Subcutaneous abdominal adipose tissue (tissue), 5 donors: ENCODE results near the gene C9orf40.

Experiments used
- H3K27ac ChIP-seq: one replicate; pipeline ENCODE4 v1.7.0; 2013; ENCODE audit warnings: low read depth, mild to moderate bottlenecking, inconsistent platforms, low read length, moderate library complexity
- H3K27me3 ChIP-seq, 5 donors: one replicate each; pipeline ENCODE4 v1.7.0; 2013; ENCODE audit warnings: low read length in 5 of 5, inconsistent platforms in 1 of 5; ENCODE audit not compliant: control insufficient read depth in 5 of 5, insufficient read depth in 4 of 5
- H3K36me3 ChIP-seq, 5 donors: one replicate each; pipeline ENCODE4 v1.7.0; 2013; ENCODE audit warnings: low read length in 5 of 5; ENCODE audit not compliant: control insufficient read depth in 5 of 5, insufficient read depth in 5 of 5
- H3K4me1 ChIP-seq, 5 donors: one replicate each; pipeline ENCODE4 v1.7.0; 2013; ENCODE audit warnings: low read length in 5 of 5, mild to moderate bottlenecking in 3 of 5, moderate library complexity in 1 of 5; ENCODE audit not compliant: control insufficient read depth in 5 of 5, insufficient read depth in 5 of 5
- H3K4me3 ChIP-seq, 5 donors: one replicate each; pipeline ENCODE4 v1.7.0; 2013; ENCODE audit warnings: low read length in 5 of 5, low read depth in 1 of 5
- H3K9ac ChIP-seq, 5 donors: one replicate each; pipeline ENCODE4 v1.7.0; 2013; ENCODE audit warnings: low read length in 5 of 5, mild to moderate bottlenecking in 4 of 5, moderate library complexity in 3 of 5
- H3K9me3 ChIP-seq, 5 donors: one replicate each; pipeline ENCODE4 v1.7.0; 2013; ENCODE audit warnings: low read length in 5 of 5; ENCODE audit not compliant: control insufficient read depth in 5 of 5
- donor health status: healthy.
- donor health status: healthy.
- donor health status: healthy.
- donor health status: healthy.
- donor health status: healthy.

The C9orf40 gene

DNA sequence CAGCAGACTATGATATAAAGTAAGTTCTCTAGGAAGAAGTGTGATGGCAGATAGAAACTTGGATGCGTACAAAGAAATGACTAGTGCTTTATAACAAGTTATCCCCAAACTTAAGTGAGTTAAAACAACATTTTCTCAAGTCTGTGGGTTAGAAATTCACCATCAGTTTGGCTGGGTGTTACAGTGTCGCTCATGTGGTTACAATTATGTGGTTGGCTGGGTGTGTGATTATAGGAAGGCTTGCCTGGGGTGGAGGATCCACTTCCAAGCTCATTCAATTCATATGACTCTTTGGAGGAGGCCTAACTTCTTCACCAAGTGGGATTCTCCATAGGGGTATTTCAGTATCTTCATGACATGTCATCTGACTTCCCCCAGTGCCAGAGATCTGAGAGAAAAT lies 10.3 kb upstream of the C9orf40 start:
- no peak overlapping the region for H3K4me3 ChIP-seq
- no peaks in the 10 kb centered on the region for H3K27me3 ChIP-seq
- peaks cover 3 to 4% (median 4%) of the 10 kb centered on the region in 5 donors for H3K9me3 ChIP-seq
- H3K4me1 ChIP-seq: no peaks in the 10 kb centered on the region
- H3K9ac ChIP-seq: no peak overlapping the region
- no peak overlapping the region for H3K27ac ChIP-seq
- H3K36me3 ChIP-seq: no peaks in the 10 kb centered on the region

- no peak overlapping the region for H3K9ac ChIP-seq
- no peak overlapping the region for H3K27ac ChIP-seq
- no peak overlapping the region for H3K4me3 ChIP-seq
- H3K9me3 ChIP-seq: peaks cover 3 to 4% (median 4%) of the 10 kb centered on the region in 5 donors
- no peaks in the 10 kb centered on the region for H3K4me1 ChIP-seq
- H3K27me3 ChIP-seq: no peaks in the 10 kb centered on the region
- H3K36me3 ChIP-seq: no peaks in the 10 kb centered on the region
Observed at GRCh38 chr9:74961496-74961895, 8.8 kb upstream of the C9orf40 start.

DNA sequence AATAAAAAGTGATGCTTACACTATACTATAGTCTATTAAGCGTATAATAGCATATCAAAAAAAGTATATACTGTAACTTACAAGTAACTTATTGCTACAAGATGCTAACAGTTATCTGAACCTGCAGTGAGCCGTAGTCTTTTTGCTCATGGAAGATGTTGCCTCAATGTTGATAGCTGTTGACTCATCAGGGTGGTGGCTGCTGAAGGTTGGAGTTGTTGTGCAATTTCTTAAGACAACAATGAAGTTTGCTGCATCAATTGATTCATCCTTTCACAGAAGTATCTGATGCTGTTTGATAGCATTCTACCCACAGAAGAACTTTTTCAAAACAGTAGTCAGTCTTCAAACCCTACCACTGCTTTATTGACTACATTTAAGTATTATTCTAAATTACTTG lies 7.8 kb upstream of the C9orf40 start:
- Histone ChIP-seq H3K9me3 (peaks cover 3 to 4% (median 4%) of the 10 kb centered on the region in 5 donors), H3K36me3 (no peaks in the 10 kb centered on the region), H3K4me3 (no peak overlapping the region), H3K27me3 (no peaks in the 10 kb centered on the region), H3K27ac (no peak overlapping the region), H3K9ac (no peak overlapping the region), H3K4me1 (no peaks in the 10 kb centered on the region)

DNA sequence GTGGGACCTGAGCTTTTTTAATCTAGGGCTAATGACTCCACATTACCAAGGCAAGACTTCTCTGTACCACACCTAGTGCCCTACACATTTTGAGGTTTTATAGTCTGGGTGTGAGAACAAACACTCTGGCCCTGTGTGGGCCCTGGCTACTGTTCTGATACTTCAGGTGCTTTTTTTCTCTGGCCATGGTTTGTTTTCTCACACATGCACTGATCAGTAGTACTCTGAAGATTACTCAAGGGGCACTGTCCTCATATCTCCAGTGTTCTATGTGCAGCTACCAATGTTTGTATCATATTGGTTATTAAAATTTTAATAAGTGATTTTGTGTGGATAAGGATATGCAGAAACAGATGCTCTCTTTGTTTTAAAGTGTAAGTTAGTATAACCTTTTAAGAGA lies 5.9 kb upstream of the C9orf40 start:
- H3K9ac ChIP-seq: no peak overlapping the region
- H3K9me3 ChIP-seq: peaks cover 3 to 4% (median 4%) of the 10 kb centered on the region in 5 donors
- peaks cover 0 to 5% (median 0%) of the 10 kb centered on the region in 5 donors for H3K4me1 ChIP-seq
- H3K36me3 ChIP-seq: no peaks in the 10 kb centered on the region
- no peak overlapping the region for H3K27ac ChIP-seq
- H3K27me3 ChIP-seq: no peaks in the 10 kb centered on the region
- no peak overlapping the region for H3K4me3 ChIP-seq

- H3K9ac ChIP-seq: peak overlapping the region; percentile 48 to 96 (median 95)
- H3K9me3 ChIP-seq: no peaks in the 10 kb centered on the region
- H3K4me3 ChIP-seq: peak overlapping the region; percentile 81 to 95 (median 92)
- peak overlapping the region; percentile 90 for H3K27ac ChIP-seq
- no peaks in the 10 kb centered on the region for H3K27me3 ChIP-seq
- peaks cover 0 to 25% (median 16%) of the 10 kb centered on the region in 5 donors for H3K4me1 ChIP-seq
- no peaks in the 10 kb centered on the region for H3K36me3 ChIP-seq
Observed at GRCh38 chr9:74953235-74953751, 581 bp upstream of the C9orf40 start.

GRCh38 chr9:74951725-74952151 lies 974 bp downstream of the C9orf40 start:
- peaks cover 0 to 25% (median 16%) of the 10 kb centered on the region in 5 donors for H3K4me1 ChIP-seq
- no peaks in the 10 kb centered on the region for H3K9me3 ChIP-seq

DNA sequence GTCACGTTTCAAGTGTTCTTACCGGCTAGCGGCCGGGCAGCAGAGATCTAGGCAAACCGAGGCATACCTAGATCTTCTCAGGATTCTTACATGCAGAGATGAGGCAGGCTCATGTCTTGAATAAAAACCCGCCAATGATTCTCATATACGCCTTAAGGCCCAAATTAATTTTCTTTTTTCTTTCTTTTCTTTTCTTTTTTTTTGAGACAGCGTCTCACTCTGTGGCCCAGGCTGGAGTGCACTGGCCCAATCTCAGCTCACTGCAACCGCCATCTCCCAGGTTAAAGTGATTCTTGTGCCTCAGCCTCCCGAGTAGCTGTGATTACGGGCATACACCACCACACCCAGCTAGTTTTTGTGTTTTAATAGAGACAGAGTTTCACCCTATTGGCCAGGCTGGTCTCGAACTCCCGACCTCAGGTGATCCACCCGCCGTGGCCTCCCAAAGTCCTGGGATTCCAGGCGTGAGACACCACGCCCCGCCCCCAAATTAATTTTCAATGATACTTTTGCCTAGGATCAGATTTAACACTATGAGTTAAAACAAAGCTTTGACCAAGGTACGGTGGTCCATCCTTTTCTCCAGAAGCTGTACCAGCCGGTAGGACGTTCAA lies 1.5 kb downstream of the C9orf40 start:
- peaks cover 0 to 25% (median 16%) of the 10 kb centered on the region in 5 donors for H3K4me1 ChIP-seq
- no peaks in the 10 kb centered on the region for H3K9me3 ChIP-seq
- H3K27ac ChIP-seq: peak overlapping the region; percentile 90
- H3K27me3 ChIP-seq: no peaks in the 10 kb centered on the region
- H3K36me3 ChIP-seq: no peaks in the 10 kb centered on the region
- peak overlapping the region; percentile 84 to 96 (median 95) for H3K9ac ChIP-seq
- peak overlapping the region; percentile 74 to 95 (median 92) for H3K4me3 ChIP-seq

More at GRCh38 chr9:74951725-74952151, 974 bp downstream of the C9orf40 start:
- H3K9ac ChIP-seq: peak overlapping the region; percentile 84 to 96 (median 95)
- H3K27me3 ChIP-seq: no peaks in the 10 kb centered on the region
- H3K4me3 ChIP-seq: peak overlapping the region; percentile 74 to 95 (median 92)
- H3K36me3 ChIP-seq: no peaks in the 10 kb centered on the region
- H3K27ac ChIP-seq: peak overlapping the region; percentile 90

DNA sequence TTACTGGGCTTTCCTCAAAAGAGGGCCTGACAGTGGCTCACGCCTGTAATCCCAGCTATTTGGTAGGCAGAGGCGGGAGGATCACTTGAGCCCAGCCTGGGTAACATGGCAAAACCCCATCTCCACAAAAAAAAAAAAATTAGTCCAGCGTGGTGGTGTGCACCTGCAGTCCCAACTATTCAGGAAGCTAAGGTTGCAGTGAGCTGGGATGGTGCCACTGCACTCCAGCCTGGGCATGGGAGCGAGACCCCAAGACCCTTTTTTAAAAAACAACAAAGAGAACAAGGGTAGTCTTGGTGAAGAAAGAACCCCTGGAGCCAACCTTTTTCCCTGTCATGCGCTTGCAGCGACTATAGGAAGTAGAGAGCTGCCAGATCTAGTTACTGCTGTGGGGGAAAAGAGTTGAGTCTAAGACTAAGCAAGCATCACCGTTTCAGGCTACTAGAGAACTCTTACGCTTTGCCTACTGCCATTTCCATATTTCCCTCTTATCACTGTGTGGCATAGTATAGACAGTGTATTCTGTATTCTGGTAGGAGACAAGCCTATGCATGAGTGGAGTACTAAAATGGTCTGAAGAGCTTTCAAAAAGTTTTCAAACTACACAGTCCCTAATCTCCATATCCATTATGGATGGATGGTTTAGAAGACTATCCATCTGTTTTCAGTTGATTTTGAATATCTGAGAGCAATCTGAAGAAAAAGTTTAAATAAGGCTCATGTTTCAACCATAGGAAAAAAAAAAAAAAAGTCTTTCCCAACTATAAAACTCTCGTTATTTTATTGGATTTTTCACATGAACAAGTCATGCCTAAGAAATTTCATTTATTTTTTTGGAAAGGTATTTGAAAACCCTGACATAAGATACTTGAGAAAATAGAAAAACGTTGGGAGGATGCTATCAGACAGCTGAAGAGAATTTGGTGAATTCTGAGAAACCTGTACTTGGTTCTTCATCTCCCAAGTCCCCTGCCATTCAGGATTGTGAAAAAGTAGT lies 2.6 kb downstream of the C9orf40 start:
- Histone ChIP-seq H3K27ac (peak overlapping the region; percentile 2), H3K4me1 (peaks cover 0 to 25% (median 16%) of the 10 kb centered on the region in 5 donors), H3K27me3 (no peaks in the 10 kb centered on the region), H3K36me3 (no peaks in the 10 kb centered on the region), H3K4me3 (peak overlapping the region in 1 of 5 donors; percentile 15), H3K9me3 (no peaks in the 10 kb centered on the region), H3K9ac (no peak overlapping the region)

DNA sequence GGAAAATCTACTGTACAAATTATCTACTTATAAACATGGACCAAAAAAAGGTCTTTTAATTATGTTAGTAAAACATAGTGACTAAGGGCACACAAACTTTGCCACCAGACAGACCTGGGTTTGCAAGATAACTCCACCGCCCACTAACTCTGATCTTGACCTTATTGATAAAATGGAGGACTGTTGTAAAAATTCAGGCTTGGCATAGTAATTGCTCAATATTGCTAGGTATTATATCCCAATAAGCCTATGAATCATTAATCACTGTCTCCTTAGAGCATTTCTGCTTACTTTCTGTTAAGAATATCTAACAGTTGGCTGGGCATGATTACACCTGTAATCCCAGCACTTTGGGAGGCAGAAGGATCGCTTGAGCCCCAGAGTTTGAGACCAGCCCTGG lies 3.8 kb downstream of the C9orf40 start:
- H3K27me3 ChIP-seq: no peaks in the 10 kb centered on the region
- H3K27ac ChIP-seq: peak overlapping the region; percentile 26
- no peak overlapping the region for H3K9ac ChIP-seq

More for the DNA sequence above, 3.8 kb downstream of the C9orf40 start:
- Histone ChIP-seq H3K36me3 (no peaks in the 10 kb centered on the region), H3K9me3 (no peaks in the 10 kb centered on the region), H3K4me3 (no peak overlapping the region), H3K4me1 (peaks cover 0 to 24% (median 16%) of the 10 kb centered on the region in 5 donors)
